H9 (cell line): ENCODE results near the gene RASGEF1C. TPM values are rescaled to one million over a fixed set of nuclear protein-coding genes. Genes with fewer than 3 reads are reported as not detected.

Experiments used
- DNase-seq: peaks from one replicate; pipeline ENCODE4 v3.0.0-alpha.2; 2017
- H2AFZ ChIP-seq: one replicate; pipeline ENCODE4 v1.6.1; 2013; ENCODE audit warnings: mild to moderate bottlenecking, low read length, control low read depth, moderate library complexity
- H2AK5ac ChIP-seq: 2 replicates; pipeline ENCODE4 v1.6.1; 2013; ENCODE audit warnings: low read length, control low read depth, mixed read lengths; ENCODE audit not compliant: insufficient read length
- H2BK120ac ChIP-seq: one replicate; pipeline ENCODE4 v1.6.1; 2013; ENCODE audit warnings: low read depth, mild to moderate bottlenecking, low read length, control low read depth, inconsistent platforms; ENCODE audit not compliant: poor library complexity, severe bottlenecking
- H2BK12ac ChIP-seq: 2 replicates; pipeline ENCODE4 v1.6.1; 2013; ENCODE audit warnings: low read length, control low read depth, mixed read lengths, low read depth; ENCODE audit not compliant: insufficient read length
- H2BK15ac ChIP-seq: 2 replicates; pipeline ENCODE4 v1.6.1; 2013; ENCODE audit warnings: low read depth, low read length, control low read depth
- H2BK20ac ChIP-seq: one replicate; pipeline ENCODE4 v1.6.1; 2013; ENCODE audit warnings: low read depth, mild to moderate bottlenecking, low read length, control low read depth, inconsistent platforms; ENCODE audit not compliant: poor library complexity, severe bottlenecking
- H2BK5ac ChIP-seq: 2 replicates; pipeline ENCODE4 v1.6.1; 2013; ENCODE audit warnings: low read length, control low read depth, mixed read lengths; ENCODE audit not compliant: insufficient read length
- H3K14ac ChIP-seq: 2 replicates; pipeline ENCODE4 v1.6.1; 2013; ENCODE audit warnings: low read length, control low read depth; ENCODE audit not compliant: insufficient read depth
- H3K18ac ChIP-seq: 2 replicates; pipeline ENCODE4 v1.6.1; 2013; ENCODE audit warnings: low read depth, mild to moderate bottlenecking, mixed read lengths, low read length, control low read depth; ENCODE audit not compliant: insufficient read length
- H3K23ac ChIP-seq: 2 replicates; pipeline ENCODE4 v1.6.1; 2013; ENCODE audit warnings: low read length, control low read depth, mixed read lengths, low read depth; ENCODE audit not compliant: insufficient read length
- H3K23me2 ChIP-seq: 2 replicates; pipeline ENCODE4 v1.6.1; 2013; ENCODE audit warnings: low read depth, mild to moderate bottlenecking, mixed read lengths, low read length, control low read depth; ENCODE audit not compliant: insufficient read length, poor library complexity, severe bottlenecking
- H3K27ac ChIP-seq: 2 replicates; pipeline ENCODE4 v1.5.1; 2013; ENCODE audit warnings: low read length, control low read depth, mixed read lengths, low read depth; ENCODE audit not compliant: insufficient read length
- H3K27me3 ChIP-seq: 2 replicates; pipeline ENCODE4 v1.6.1; 2013; ENCODE audit warnings: low read length, control low read depth, inconsistent platforms; ENCODE audit not compliant: insufficient read depth
- H3K4ac ChIP-seq: 2 replicates; pipeline ENCODE4 v1.6.1; 2013; ENCODE audit warnings: low read depth, mild to moderate bottlenecking, control low read depth, inconsistent platforms, low read length, moderate library complexity
- H3K4me1 ChIP-seq: 2 replicates; pipeline ENCODE4 v1.6.1; 2013; ENCODE audit warnings: low read length, control low read depth, inconsistent platforms; ENCODE audit not compliant: insufficient read depth
- H3K4me2 ChIP-seq: 2 replicates; pipeline ENCODE4 v1.6.1; 2013; ENCODE audit warnings: low read length, control low read depth, mixed read lengths; ENCODE audit not compliant: insufficient read length, insufficient read depth
- H3K56ac ChIP-seq: 2 replicates; pipeline ENCODE4 v1.6.1; 2013; ENCODE audit warnings: low read depth, mild to moderate bottlenecking, mixed read lengths, low read length, control low read depth; ENCODE audit not compliant: insufficient read length
- H3K79me1 ChIP-seq: 2 replicates; pipeline ENCODE4 v1.6.1; 2013; ENCODE audit warnings: low read depth, mild to moderate bottlenecking, moderate library complexity, low read length, control low read depth, inconsistent platforms; ENCODE audit not compliant: insufficient read depth, poor library complexity, severe bottlenecking
- H3K79me2 ChIP-seq: 2 replicates; pipeline ENCODE4 v1.6.1; 2013; ENCODE audit warnings: low read length, control low read depth, inconsistent platforms; ENCODE audit not compliant: insufficient read depth
- H3K9ac ChIP-seq: 2 replicates; pipeline ENCODE4 v1.6.1; 2013; ENCODE audit warnings: low read length, control low read depth, mixed read lengths; ENCODE audit not compliant: insufficient read length; ENCODE audit errors: extremely low read depth
- H3K9me3 ChIP-seq: one replicate; pipeline ENCODE4 v1.6.1; 2013; ENCODE audit warnings: low read depth, low read length, inconsistent platforms; ENCODE audit not compliant: control insufficient read depth
- H3T11ph ChIP-seq: one replicate; pipeline ENCODE4 v1.6.1; 2013; ENCODE audit warnings: mild to moderate bottlenecking, low read length, control low read depth, inconsistent platforms
- H4K20me1 ChIP-seq: one replicate; pipeline ENCODE4 v1.6.1; 2013; ENCODE audit not compliant: control insufficient read depth, insufficient read length, insufficient read depth
- H4K5ac ChIP-seq: 2 replicates; pipeline ENCODE4 v1.6.1; 2013; ENCODE audit warnings: low read depth, mild to moderate bottlenecking, mixed read lengths, low read length, control low read depth; ENCODE audit not compliant: insufficient read length
- H4K8ac ChIP-seq: replicated peaks from 2 replicates; pipeline ENCODE4 v1.6.1; 2013; ENCODE audit warnings: low read length, control low read depth, mixed read lengths, low read depth; ENCODE audit not compliant: insufficient read length
- H4K91ac ChIP-seq: 2 replicates; pipeline ENCODE4 v1.6.1; 2013; ENCODE audit warnings: low read depth, mild to moderate bottlenecking, moderate library complexity, mixed read lengths, low read length, control low read depth; ENCODE audit not compliant: insufficient read length
- H3K27ac Mint-ChIP-seq, 3 experiments: 2 replicates in 2 of 3; 3 replicates in 1 of 3; pipeline ENCODE4 v1.8.0; 2020 to 2021; ENCODE audit warnings: mixed read lengths in 3 of 3, mild to moderate bottlenecking in 1 of 3, moderate library complexity in 1 of 3
- H3K27me3 Mint-ChIP-seq: 2 replicates; pipeline ENCODE4 v1.8.0; 2021; ENCODE audit warnings: low read depth, mild to moderate bottlenecking, moderate library complexity, mixed read lengths
- H3K36me3 Mint-ChIP-seq, 3 experiments: 2 replicates in 2 of 3; 3 replicates in 1 of 3; pipeline ENCODE4 v1.8.0; 2020 to 2021; ENCODE audit warnings: low read depth in 3 of 3, mixed read lengths in 3 of 3; ENCODE audit not compliant: insufficient read depth in 1 of 3
- H3K4me1 Mint-ChIP-seq, 2 experiments: 2 replicates each; pipeline ENCODE4 v1.8.0; 2020; ENCODE audit warnings: mixed read lengths in 2 of 2
- H3K4me3 Mint-ChIP-seq, 2 experiments: 2 replicates in 1 of 2; 3 replicates in 1 of 2; pipeline ENCODE4 v1.8.0; 2020 to 2021; ENCODE audit warnings: mild to moderate bottlenecking in 2 of 2, mixed read lengths in 2 of 2, moderate library complexity in 1 of 2
- H3K9me3 Mint-ChIP-seq, 2 experiments: 2 replicates in 1 of 2; 3 replicates in 1 of 2; pipeline ENCODE4 v1.8.0; 2020; ENCODE audit warnings: mild to moderate bottlenecking in 2 of 2, mixed read lengths in 2 of 2, moderate library complexity in 1 of 2
- WGBS: extraction: QIAGEN DNeasy Blood & Tissue Kit; methylation state at CpG from one replicate; pipeline ENCODE4 v1.1.7; 2013; ENCODE audit warnings: missing lambda C conversion rate, low lambda C conversion rate, mixed read lengths; ENCODE audit not compliant: insufficient read length; ENCODE audit errors: extremely low coverage; 5-methylcytosine and 5-hydroxymethylcytosine counted together
- total RNA-seq: library from RNA; stranded (reverse); gene quantifications from 2 replicates; pipeline ENCODE4 v1.2.1, GENCODE V29; 2021
- TF ChIP-seq, protein P1 (sequence below): fragments of 200-600 bp; sonication (generic); conservative IDR thresholded peaks from 3 replicates; pipeline ENCODE4 v1.8.0; 2021; ENCODE audit warnings: antibody characterized with exemption, mild to moderate bottlenecking

RASGEF1C gene
- total RNA-seq, 1 experiment from 2014 or later, result 0.83 TPM

DNA sequence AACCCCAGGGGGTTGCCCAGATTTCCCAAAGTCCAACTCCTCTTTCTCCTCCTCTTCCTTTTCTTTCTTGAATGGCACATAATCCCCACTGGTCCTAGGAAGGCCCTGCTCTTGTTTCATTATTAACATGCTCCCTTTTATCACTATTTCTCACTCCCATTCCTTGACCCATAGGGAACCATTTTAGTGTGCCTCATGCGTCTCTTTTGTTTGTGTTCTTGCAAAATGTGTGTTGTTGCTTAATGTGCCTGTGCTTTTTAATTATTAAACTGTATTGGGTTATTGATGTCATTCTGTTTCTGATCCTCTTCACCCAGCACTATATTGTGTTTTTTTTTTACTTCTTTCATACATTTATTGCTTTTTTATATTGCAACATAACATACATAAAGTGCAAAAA, 133.3 kb downstream of the RASGEF1C start:
- Histone ChIP-seq H4K5ac (no peak overlapping the region), H3K27ac (no peak overlapping the region), H3K18ac (no peak overlapping the region), H3K14ac (no peak overlapping the region), H3K23me2 (peaks cover 3% of the 10 kb centered on the region), H4K91ac (no peak overlapping the region), H4K8ac (no peak overlapping the region), H3K9ac (no peak overlapping the region), H2AK5ac (no peak overlapping the region), H2BK5ac (no peak overlapping the region), H3K9me3 (peaks cover 5% of the 10 kb centered on the region), H2BK20ac (no peak overlapping the region), H3T11ph (no peak overlapping the region), H2AFZ (no peak overlapping the region), H3K79me1 (no peaks in the 10 kb centered on the region), H3K27me3 (peaks cover 3% of the 10 kb centered on the region; the same call in 1 of the 2 replicates), H4K20me1 (no peaks in the 10 kb centered on the region), H2BK15ac (no peak overlapping the region), H3K4ac (no peak overlapping the region), H3K79me2 (peaks cover 3% of the 10 kb centered on the region; the same call in 1 of the 2 replicates), H3K23ac (no peak overlapping the region), H2BK120ac (no peak overlapping the region), H2BK12ac (no peak overlapping the region), H3K4me1 (no peaks in the 10 kb centered on the region), H3K56ac (no peak overlapping the region), H3K4me2 (no peak overlapping the region)
- TF ChIP-seq, protein P1, sequence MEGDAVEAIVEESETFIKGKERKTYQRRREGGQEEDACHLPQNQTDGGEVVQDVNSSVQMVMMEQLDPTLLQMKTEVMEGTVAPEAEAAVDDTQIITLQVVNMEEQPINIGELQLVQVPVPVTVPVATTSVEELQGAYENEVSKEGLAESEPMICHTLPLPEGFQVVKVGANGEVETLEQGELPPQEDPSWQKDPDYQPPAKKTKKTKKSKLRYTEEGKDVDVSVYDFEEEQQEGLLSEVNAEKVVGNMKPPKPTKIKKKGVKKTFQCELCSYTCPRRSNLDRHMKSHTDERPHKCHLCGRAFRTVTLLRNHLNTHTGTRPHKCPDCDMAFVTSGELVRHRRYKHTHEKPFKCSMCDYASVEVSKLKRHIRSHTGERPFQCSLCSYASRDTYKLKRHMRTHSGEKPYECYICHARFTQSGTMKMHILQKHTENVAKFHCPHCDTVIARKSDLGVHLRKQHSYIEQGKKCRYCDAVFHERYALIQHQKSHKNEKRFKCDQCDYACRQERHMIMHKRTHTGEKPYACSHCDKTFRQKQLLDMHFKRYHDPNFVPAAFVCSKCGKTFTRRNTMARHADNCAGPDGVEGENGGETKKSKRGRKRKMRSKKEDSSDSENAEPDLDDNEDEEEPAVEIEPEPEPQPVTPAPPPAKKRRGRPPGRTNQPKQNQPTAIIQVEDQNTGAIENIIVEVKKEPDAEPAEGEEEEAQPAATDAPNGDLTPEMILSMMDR, result no peak
- Mint-ChIP-seq H3K9me3 (peaks cover 34 to 37% of the 10 kb centered on the region in 2 experiments), H3K27ac (no peak overlapping the region), H3K36me3 (peaks cover 21 to 44% (median 28%) of the 10 kb centered on the region in 3 experiments), H3K27me3 (peaks cover 26% of the 10 kb centered on the region), H3K4me1 (peaks cover 8 to 13% of the 10 kb centered on the region in 2 experiments), H3K4me3 (no peak overlapping the region)
- DNase-seq, result no peak
- no CpG with 5 or more reads among the region's 1 CpG for whole genome bisulfite sequencing
